Stimulated activated CD4-positive, alpha-beta T cell treated with anti-CD3 and anti-CD28 coated beads, Interleukin-12 subunit alpha, Interleukin-12 subunit beta, amount 100 ng/mL, for 4 hours (primary cell): Measurements from ENCODE around the gene ARHGAP44.

Experiments
- DNase-seq: peaks from one replicate; pipeline ENCODE4 v3.0.0-alpha.2; 2020

The ARHGAP44 gene

GRCh38 chr17:12789481-12790248, at the start of gene ARHGAP44:
Gene ARHGAP44 (plus strand): TSS chr17:12789498. CDS start chr17:12789839, 341 bp downstream.
- no peak for DNase-seq

DNA sequence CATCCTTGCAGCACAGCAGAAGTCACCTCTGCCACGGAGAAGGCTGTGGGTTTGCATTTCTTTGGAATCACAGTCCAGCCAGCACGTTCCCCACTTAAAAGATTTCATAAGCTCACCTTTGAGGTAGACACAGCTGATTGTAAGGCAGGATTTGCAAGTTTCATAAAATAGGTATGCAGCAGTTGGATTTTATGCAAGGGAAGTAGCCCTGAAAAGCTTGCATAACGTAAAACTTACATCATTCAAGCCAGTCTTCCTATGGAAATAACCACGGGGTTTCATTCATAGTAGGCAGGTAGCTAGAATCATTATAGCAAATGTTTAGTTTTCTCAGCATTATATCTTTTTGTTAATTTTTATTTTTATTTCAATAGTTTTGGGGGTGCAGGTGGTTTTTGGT, 49.8 kb upstream of the ARHGAP44 start:
- DNase-seq, result no peak

- no peak for DNase-seq
These were observed 46.3 kb upstream of the ARHGAP44 start for GRCh38 chr17:12743046-12743445.

GRCh38 chr17:12744298-12744697, 45.0 kb upstream of the ARHGAP44 start:
- DNase-seq, result no peak

DNA sequence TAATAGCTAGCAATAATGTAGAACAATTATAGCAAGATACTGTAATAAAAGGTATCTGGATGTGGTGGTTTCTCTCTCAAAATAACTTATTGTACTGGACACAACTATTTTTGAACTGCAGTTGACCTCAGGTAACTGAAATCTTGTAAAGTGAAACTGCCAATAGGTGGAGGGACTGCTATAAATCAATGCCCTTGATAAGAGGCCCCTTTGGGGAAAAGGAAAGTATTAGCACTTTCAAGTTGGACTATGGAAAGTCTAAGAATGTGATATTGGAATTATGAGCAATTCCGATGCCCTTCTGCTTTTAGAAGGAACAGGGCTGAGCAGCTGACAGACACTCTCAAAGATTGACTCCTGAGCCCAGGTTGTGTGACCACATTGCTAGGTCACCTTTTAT, 44.5 kb upstream of the ARHGAP44 start:
- DNase-seq, result no peak

DNA sequence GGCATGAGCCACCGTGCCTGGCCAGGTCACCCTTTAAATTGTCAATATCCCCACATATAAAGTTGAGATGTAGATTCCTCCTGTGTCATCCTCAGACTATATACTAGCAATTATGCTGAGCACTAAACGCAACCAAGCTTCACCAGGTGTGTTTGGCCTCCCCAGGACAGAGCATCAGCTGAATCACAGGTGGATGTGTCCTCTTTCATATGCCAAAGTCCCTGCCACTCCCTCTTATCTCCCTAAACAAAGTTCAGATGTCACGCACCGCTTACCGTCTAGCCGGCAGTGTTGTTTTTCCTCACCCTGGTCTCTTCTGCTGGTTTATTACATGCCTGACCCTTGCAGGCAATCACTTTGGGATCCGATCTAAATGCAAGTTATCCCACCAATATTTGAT, 43.8 kb upstream of the ARHGAP44 start:
- no peak for DNase-seq

DNA sequence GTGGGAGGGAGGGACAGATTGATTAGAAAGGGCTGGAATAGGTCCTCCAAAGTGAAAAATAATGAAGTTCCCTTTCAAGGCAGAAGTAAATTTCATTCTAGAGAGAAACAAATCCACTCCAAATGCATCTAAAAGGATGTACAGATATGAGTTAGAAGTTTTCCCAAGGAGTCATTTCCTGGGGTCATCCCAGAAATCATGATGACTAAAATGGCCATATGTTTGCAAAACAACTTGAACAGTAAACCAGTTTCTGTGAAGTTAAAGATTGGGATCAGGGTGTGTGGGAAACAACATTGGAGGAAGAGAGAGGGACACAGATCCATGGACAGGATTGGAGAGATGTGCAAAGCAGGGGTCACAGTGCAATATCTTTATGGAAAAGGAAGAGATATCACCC, 32.5 kb upstream of the ARHGAP44 start:
- DNase-seq, result no peak

GRCh38 chr17:12759090-12759489, 30.2 kb upstream of the ARHGAP44 start:
- no peak for DNase-seq

DNA sequence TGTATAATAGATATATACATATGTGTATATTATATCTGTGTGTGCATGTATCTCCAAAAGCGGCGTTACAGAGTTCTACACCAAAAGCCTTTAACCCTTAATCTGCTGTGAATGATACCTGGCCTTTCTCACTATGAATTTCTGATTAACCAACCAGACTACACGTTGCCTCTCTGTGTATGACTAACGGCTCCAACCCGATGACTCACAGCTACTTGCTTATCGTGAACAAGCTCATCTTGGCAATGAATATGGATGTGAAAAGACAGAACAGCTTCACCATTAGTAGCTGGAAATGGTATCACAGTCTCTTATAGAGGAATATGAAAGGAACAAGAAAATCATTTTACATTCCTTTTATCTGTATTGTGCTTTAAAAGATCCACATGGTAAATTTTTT, 23.8 kb upstream of the ARHGAP44 start:
- DNase-seq, result no peak

DNA sequence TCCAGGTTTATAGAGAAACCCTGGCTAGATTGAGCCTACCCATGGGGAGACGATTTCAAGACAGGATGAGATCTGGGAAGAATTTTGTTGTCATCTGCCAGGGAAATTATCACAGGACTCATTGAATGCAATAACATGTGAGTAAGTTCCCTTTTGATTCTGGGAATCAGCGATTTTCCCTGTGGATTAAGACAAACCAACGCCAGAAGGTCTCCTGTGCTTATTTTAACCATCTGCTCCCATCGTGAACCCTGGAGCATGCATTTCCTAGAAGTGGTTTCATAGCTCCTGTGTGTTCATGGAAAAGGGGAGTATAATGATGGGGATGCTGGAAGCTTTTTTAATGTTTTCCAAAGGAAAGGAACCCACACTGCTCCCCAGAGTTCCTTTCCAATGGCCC, 21.0 kb upstream of the ARHGAP44 start:
- no peak for DNase-seq

DNA sequence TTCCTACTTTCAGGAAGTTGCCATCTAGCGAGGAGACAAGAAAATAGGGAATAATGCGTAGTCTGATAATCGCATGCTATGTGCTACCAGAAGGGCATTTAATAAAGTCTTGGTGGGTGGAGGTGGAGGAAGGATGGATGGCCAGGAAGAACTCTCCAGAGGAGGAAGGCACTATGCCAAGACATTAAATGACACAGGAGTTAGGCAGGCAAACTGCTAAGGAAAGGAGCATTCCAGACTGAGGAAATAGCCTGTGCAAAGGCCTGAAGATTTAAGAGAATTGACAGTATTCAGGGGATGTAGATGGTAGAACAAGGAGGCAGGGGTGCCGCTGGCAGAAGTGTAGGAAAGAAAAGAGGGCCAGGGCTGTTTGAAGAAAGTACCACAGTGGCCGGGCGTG, 19.3 kb upstream of the ARHGAP44 start:
- no peak for DNase-seq

DNA sequence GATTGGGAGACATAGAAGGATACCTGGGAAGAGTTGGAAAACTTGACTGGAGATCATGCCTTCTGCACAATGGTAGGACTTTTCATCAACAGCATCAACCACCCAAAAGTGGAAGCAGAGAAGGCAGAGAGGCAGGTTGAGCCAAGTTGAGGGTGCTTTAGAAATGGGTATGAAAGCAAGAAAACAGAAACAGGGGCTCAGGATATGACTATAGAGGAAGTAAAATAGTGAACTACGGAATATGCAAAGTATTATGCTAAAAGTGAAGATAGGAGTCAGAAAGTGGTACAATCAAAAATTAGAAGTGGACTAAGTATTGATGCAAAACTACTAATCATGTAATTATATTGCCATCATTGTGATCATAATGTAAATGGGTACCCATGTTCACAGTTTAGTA, 16.1 kb upstream of the ARHGAP44 start:
- no peak for DNase-seq

DNA sequence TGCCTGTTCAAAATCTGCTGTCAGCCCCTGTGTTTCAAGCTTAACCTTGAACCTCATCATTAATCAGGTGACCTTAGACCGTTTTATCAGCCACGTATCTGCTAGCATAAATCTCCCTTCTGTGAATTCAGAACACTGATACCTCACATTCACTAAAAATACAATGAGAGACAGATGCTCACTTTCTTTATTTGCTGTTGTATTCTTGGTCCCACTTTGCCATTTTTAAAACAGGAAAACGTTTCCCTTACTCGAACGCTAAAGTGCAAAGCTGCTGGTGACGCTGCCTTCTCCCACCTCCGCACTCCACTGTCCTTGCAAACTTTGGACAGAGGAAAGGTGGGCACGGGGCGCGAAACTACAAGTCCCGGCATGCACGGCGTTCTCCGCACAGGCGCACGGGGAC, 220 bp upstream of the ARHGAP44 start:
- DNase-seq, result peak; percentile 6

DNA sequence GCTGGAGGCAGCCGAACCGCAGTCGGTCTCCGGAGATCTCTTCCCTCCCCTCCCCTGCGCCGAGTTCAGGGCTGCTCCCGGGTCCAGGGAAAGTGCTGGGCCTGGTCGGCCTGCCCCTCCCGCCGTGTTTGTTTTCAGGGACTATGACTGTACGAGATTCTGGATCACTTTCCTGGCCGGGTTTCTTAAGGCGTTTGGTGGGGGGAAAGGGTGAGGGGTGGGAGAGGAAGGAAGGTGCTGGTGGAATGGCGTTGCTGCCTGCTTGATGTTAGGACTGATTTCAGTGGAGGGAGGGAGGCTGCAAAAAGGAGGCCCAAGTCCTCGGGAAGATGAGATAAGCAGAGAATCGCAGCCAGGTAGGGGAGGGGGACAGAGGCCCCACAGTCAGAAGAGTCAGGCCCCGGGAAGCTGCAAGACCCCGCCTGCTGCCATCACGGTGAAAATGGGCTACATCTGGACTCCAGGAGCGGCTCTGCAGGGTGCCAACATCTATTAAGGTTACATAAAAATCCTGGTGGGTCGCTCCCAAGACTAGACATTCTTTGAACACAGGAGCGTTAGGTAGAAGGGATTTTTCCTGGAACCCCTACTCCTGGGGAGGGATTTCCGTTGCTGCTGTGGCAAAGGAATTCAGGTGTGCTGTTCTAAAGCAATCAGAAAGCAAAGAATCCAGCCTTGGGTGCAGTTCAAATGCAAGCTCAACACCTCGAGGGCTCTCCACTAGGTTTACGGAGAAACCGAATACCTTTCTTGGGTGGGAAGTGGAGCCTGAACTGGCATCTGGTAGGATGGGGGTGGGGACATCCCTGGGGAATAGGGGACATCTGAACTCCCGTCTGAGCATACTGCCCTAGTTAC, 1.2 kb downstream of the ARHGAP44 start:
- no peak for DNase-seq

GRCh38 chr17:12794919-12795532, 5.7 kb downstream of the ARHGAP44 start:
- no peak for DNase-seq

DNA sequence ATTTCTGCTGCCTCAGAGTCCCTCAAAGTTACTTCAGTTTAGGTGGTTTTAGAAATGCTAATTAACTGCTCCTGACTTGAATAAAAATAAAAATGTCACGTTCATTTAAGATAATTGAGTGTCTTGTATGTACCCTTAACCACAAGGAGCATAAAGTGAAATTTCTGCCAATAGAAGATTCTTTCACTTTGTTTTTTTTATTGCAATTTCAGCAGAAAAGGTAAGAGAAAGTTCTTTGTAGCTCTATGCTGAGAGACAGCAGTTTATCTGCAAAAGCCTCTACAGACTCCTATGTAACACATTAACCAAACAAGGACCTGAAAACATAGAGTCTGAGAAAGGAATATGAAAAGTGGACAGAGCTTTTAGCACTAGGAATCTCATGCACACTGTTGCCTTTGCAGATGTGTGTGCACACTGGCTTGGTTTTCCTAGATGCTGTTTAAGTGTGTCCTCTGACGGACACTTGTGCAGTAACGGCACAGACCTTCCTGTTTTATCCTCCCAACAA, 11.6 kb downstream of the ARHGAP44 start:
- no peak for DNase-seq

GRCh38 chr17:12806630-12807029, 17.3 kb downstream of the ARHGAP44 start:
- no peak for DNase-seq

GRCh38 chr17:12808723-12809122, 19.4 kb downstream of the ARHGAP44 start:
- DNase-seq, result no peak

- no peak for DNase-seq
These were observed 23.6 kb downstream of the ARHGAP44 start for GRCh38 chr17:12812877-12813276.

- DNase-seq, result no peak
These were observed 24.4 kb downstream of the ARHGAP44 start for GRCh38 chr17:12813664-12814063.

DNA sequence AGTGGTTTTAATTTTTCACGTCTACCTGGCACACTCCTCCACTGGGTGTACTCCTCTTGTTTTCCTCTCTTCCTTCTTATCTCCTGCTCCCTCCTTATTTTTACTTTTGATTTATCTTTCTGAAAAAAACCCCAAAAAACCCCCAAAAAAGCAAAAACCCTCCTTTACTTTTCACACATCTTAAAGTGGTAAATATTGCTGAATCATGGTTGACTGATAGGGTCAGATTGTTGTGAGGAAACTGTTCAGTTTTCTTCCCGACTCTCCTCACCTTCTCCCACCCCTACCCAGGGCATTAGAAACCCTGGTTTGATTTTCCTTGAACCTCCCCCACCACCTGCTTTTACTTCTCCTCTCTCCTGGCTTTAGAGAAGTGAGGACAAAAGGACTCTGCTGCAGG, 25.4 kb downstream of the ARHGAP44 start:
- DNase-seq, result no peak

DNA sequence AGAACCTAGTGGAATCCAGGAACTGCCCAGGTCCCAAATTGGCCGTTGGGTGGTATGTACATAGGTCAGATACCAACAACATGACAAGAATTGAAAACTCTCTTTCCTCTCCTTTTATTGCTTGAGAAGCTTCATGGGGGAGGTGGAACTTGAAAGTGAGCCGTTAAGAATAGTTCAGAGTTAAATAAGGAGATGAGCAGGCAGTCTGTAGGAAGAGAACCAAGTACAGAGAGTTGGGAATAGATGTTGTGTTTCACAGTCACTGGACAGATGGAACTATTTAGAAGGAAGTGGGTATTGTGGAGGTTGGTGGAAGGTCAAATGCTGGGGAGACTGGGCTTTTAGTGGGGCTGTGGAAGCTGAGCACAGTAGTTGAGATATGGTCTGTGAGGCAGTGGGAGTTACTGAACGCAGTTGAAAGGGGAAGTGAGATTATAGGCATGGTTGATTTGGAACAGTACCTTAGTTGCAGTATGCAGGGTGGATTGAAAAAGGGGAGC, 26.4 kb downstream of the ARHGAP44 start:
- no peak for DNase-seq

- DNase-seq, result no peak
These were observed 32.2 kb downstream of the ARHGAP44 start for GRCh38 chr17:12821376-12821940.
